Epithelial cell of esophagus (primary cell): ENCODE results near the gene NOP16.

Experiments used
- DNase-seq: peaks from one replicate; pipeline ENCODE4 v3.0.0; 2010; ENCODE audit warnings: low read depth
- H3K4me3 ChIP-seq: 2 replicates; pipeline ENCODE4 v1.5.1; 2011; ENCODE audit warnings: mild to moderate bottlenecking, low read length, control low read depth
- CTCF ChIP-seq: IDR thresholded peaks from 2 replicates; pipeline ENCODE4 v1.5.1; 2011; ENCODE audit warnings: low read depth, mild to moderate bottlenecking, low read length, control low read depth, inconsistent platforms; ENCODE audit not compliant: insufficient read depth; ENCODE audit errors: missing control alignments

NOP16 gene

GRCh38 chr5:176366232-176366894, 22.0 kb downstream of the NOP16 start:
- no peak for DNase-seq
- H3K4me3 ChIP-seq = peak overlapping the region; percentile 55
- no peak for TF ChIP-seq CTCF

- peak; percentile 33 for DNase-seq
- no peak for TF ChIP-seq CTCF
- peak within 1 kb of the TSS; percentile 55 for H3K4me3 ChIP-seq
Observed at GRCh38 chr5:176365351-176366231, 22.8 kb downstream of the NOP16 start, which contains the start of gene ARL10. Gene ARL10, plus strand, starts transcription at chr5:176365487. Its CDS starts 77 bp downstream, at chr5:176365564.

- peak overlapping the region; percentile 55 for H3K4me3 ChIP-seq
- DNase-seq = no peak
- TF ChIP-seq CTCF = no peak
Observed at GRCh38 chr5:176364765-176365350, 23.5 kb downstream of the NOP16 start.

DNA sequence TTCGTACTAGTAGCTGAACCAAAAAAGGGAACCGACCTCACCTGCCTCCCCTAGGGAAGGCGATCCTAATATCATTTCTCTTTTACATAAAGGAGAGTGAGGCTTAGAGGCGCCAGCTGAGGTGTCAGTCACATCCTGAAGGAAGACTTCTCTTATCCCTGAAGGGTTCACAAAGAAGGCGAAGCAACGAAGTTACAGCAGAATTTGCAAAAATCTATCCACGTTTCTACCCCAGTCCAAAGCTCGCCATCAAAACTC, 26.2 kb downstream of the NOP16 start:
- TF ChIP-seq CTCF = no peak
- DNase-seq = no peak
- peak overlapping the region; percentile 95 for H3K4me3 ChIP-seq

GRCh38 chr5:176361437-176362232, 26.8 kb downstream of the NOP16 start, which contains the start of gene KIAA1191:
Gene KIAA1191, minus strand, starts transcription at chr5:176361764. Its CDS starts 2,256 bp downstream, at chr5:176359508.
- DNase-seq = peak; percentile 93
- peak; percentile 8 for TF ChIP-seq CTCF

GRCh38 chr5:176360894-176361436, 27.4 kb downstream of the NOP16 start:
- H3K4me3 ChIP-seq = peak overlapping the region; percentile 95
- no peak for TF ChIP-seq CTCF
- peak; percentile 16 for DNase-seq

More at GRCh38 chr5:176361437-176362232, 26.8 kb downstream of the NOP16 start, which contains the start of gene KIAA1191:
- peak within 1 kb of the TSS; percentile 95 for H3K4me3 ChIP-seq
